ENCODE results near the gene PEDS1. TPM values are rescaled to one million over a fixed set of nuclear protein-coding genes. Genes with fewer than 3 reads are reported as not detected.

Gene PEDS1
- total RNA-seq, 1 donor from 2014 or later: 27.8 TPM

DNA sequence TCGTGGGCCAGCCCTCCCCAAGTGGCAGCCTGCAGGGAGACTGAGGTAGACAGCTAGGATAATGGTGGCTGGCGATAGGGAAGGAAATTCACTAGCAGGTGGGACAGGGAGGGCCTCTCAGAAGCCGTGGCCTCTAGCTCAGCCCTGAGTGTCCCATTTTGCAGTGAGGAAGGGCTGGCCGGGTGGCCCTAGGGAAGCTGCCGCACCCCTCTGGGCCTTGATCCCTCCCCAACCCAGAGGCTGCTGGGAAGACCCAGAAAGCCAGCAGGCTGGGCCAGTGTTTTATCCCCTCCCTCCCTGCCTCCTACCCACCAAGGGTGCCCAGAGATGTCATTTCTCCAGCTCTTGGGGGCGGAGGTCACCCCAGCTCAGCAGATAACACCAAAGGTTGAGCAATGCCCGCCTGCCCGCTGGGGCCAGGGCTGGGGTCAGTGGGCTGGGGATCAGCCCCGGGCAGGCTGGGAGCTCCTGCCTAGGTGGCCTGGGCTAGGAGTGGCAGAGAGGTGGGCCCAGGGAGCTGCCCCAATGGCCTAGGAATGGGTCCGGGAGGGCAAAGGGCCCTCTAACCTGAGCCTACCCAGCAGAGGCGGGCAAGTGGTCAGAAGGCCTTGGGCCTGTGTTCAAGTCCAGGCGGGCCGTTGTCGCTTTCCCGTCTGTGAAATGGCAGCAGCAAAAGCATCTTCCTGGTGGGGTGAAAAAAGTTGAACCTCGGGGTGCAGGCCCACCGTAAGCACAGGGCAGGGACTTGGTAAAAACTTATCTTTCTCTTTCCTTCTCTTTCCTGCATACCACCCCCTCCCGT is 35.6 kb upstream of the PEDS1 start:
- Histone ChIP-seq H3K27me3 (ENCODE audit: low read depth) (no peaks in the 10 kb centered on the region), H3K4me3 (no peak overlapping the region), H3K36me3 (peaks cover 15% of the 10 kb centered on the region), H3K27ac (peak overlapping the region; percentile 100), H3K4me1 (peaks cover 31% of the 10 kb centered on the region), H3K9me3 (no peaks in the 10 kb centered on the region)
- ATAC-seq (peak in 1 of 2 donors; percentile 0), DNase-seq (peak; percentile 74)
- TF ChIP-seq, protein P1, sequence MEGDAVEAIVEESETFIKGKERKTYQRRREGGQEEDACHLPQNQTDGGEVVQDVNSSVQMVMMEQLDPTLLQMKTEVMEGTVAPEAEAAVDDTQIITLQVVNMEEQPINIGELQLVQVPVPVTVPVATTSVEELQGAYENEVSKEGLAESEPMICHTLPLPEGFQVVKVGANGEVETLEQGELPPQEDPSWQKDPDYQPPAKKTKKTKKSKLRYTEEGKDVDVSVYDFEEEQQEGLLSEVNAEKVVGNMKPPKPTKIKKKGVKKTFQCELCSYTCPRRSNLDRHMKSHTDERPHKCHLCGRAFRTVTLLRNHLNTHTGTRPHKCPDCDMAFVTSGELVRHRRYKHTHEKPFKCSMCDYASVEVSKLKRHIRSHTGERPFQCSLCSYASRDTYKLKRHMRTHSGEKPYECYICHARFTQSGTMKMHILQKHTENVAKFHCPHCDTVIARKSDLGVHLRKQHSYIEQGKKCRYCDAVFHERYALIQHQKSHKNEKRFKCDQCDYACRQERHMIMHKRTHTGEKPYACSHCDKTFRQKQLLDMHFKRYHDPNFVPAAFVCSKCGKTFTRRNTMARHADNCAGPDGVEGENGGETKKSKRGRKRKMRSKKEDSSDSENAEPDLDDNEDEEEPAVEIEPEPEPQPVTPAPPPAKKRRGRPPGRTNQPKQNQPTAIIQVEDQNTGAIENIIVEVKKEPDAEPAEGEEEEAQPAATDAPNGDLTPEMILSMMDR (IDR thresholded peaks at IDR 0.05): no peak
- intact Hi-C loops (cut with DNase I): loop anchor here (5.0 kb wide), 1 partner anchor 273 kb away; no protein-coding TSS in a partner anchor

DNA sequence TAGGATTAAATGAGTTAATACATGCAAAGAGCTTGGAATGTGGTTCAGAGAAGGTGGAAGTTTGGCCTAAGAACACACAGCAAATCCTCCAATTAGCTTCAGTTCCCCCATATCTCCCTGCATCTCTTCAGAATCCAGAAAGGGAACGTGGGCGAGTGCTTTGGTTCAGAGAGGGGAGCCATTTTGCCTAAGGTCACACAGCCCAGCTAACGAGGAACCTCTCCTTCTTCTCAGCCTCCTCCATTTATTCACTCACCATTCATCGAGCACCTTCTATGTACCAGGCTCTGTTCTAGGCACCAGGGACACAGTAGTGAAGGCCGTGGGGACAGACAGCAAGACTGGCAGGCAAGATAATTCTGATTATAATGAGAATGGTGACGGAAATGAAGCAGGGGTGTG is 34.8 kb upstream of the PEDS1 start:
- TF ChIP-seq, protein P1 (IDR thresholded peaks at IDR 0.05): no peak
- intact Hi-C loops (cut with DNase I): loop anchor here (5.0 kb wide), 1 partner anchor 274 kb away; no protein-coding TSS in a partner anchor
- DNase-seq (no peak), ATAC-seq (no peak)
- H3K9me3 ChIP-seq: no peaks in the 10 kb centered on the region
- H3K36me3 ChIP-seq: peaks cover 7% of the 10 kb centered on the region
- peaks cover 25% of the 10 kb centered on the region for H3K4me1 ChIP-seq
- H3K27me3 ChIP-seq (ENCODE audit: low read depth): no peaks in the 10 kb centered on the region
- no peak overlapping the region for H3K27ac ChIP-seq
- no peak overlapping the region for H3K4me3 ChIP-seq

DNA sequence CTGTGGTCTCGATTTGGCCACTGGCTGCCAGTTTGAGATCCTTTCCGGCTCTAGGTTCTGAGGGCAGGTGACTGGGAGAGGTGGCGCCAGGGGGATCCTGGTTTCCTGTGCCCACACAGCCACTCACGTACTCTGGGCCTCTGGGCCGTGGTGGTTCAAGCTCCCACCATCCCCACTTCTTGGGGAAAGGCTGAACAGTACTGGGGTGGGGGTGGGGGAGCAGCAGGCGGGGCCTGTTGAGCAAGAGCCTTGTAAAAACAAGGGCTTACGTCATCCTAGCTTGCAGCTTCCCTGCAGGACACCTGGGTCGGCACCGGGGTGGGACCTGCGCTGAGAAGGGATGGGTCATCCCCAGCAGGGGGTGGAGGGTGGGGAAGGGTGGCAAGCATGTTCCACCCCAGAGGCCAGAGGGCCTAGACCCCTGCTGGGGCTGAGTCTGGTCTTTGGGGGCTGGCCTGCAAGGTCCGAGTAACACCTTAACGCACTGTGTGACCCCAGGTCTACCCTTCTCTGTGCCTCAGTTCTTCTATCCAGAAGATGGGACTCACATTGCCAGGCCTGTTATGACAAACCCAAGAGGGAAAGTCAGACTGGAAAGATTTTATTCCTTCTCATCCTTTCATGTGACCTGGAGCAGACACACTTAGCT is 34.0 kb upstream of the PEDS1 start:
- H3K36me3 ChIP-seq: no peaks in the 10 kb centered on the region
- TF ChIP-seq, protein P1 (IDR thresholded peaks at IDR 0.05): no peak
- H3K4me1 ChIP-seq: peaks cover 23% of the 10 kb centered on the region
- intact Hi-C loops (cut with DNase I): loop anchor here (5.0 kb wide), 1 partner anchor 275 kb away; no protein-coding TSS in a partner anchor
- no peak overlapping the region for H3K27ac ChIP-seq
- no peak for ATAC-seq
- no peaks in the 10 kb centered on the region for H3K27me3 ChIP-seq (ENCODE audit: low read depth)
- no peak overlapping the region for H3K4me3 ChIP-seq
- peak; percentile 71 for DNase-seq
- H3K9me3 ChIP-seq: no peaks in the 10 kb centered on the region

DNA sequence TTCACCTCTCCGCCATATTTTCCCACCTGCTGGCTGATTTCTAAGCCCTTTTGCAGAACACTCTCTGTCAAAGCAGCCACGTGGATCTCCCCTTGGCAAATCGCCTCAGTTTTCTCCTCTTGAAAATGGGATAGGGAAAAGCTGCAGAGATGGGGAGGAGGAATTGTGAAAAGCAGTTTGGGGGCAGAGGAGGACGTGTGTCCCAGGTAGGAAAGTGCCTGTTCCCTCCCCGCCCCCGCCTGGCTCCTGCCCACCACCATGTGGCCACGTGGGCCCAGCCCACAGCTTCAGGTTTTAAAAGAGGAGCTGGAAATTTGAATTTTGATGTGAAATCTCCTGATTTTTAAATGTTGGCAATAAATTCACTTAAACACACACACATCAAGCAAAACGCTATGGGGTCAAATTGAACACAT is 33.5 kb upstream of the PEDS1 start:
- H3K4me3 ChIP-seq: no peak overlapping the region
- H3K4me1 ChIP-seq: peaks cover 23% of the 10 kb centered on the region
- H3K27me3 ChIP-seq (ENCODE audit: low read depth): no peaks in the 10 kb centered on the region
- H3K27ac ChIP-seq: no peak overlapping the region
- no peak for DNase-seq
- H3K36me3 ChIP-seq: no peaks in the 10 kb centered on the region
- TF ChIP-seq, protein P1 (IDR thresholded peaks at IDR 0.05): no peak
- intact Hi-C loops (cut with DNase I): loop anchor here (5.0 kb wide), 1 partner anchor 275 kb away; no protein-coding TSS in a partner anchor
- ATAC-seq: no peak
- H3K9me3 ChIP-seq: no peaks in the 10 kb centered on the region

DNA sequence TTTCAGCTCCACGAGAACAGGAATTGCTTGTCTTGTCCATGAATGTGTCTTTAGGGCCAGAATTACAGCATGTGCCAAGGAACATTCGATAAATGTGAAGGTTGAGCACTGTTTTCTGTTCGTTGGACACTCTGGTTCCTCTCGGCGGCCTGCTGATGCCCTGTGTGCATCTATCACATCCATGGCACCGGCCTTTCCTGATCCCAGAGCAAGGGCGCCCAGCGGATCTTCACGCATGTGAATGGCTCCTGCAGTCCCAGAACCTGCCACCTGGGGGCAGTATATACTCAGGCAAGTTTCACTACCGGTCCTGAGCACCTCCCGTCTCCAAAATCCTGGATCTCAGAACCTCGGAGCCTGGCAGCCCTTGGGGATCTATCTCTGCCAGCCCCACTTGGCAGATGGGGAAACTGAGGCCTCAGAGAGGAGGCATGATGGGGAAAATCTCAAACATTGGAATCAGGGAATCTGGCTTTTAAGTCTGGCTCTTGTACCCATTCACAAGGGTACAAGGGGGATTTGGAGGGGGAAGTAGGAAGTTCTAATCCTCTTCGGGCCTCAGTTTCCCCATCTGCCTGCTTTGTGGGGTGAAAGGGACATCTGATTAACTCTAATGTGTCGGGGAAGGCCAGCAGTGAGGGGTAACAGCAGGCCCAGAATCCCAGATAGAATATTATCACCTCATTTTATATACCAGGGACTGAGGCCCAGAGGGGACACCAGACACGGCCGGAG is 32.8 kb upstream of the PEDS1 start:
- no peaks in the 10 kb centered on the region for H3K9me3 ChIP-seq
- no peak overlapping the region for H3K4me3 ChIP-seq
- intact Hi-C loops (cut with DNase I): loop anchor here (5.0 kb wide), 1 partner anchor 276 kb away; no protein-coding TSS in a partner anchor
- H3K4me1 ChIP-seq: peaks cover 23% of the 10 kb centered on the region
- peak; percentile 93 for DNase-seq
- TF ChIP-seq, protein P1 (IDR thresholded peaks at IDR 0.05): peak; percentile 99
- peak; percentile 41 to 53 for ATAC-seq
- H3K36me3 ChIP-seq: no peaks in the 10 kb centered on the region
- no peak overlapping the region for H3K27ac ChIP-seq
- H3K27me3 ChIP-seq (ENCODE audit: low read depth): no peaks in the 10 kb centered on the region
